Renal cortical epithelial cell (primary cell): ENCODE measurements around the gene ZFP28. TPM values are rescaled to one million over a fixed set of nuclear protein-coding genes. Genes with fewer than 3 reads are reported as not detected.

Experiments used
- DNase-seq: peaks from one replicate; pipeline ENCODE4 v3.0.0-alpha.2; 2011; ENCODE audit warnings: low read depth
- total RNA-seq: library from RNA; depleted of rRNA; stranded (reverse); fragments of >200 nt; gene quantifications from 2 replicates; pipeline ENCODE4 v1.2.3, GENCODE V29; 2014

The ZFP28 gene
- total RNA-seq, result 8.7 and 10.9 TPM in 2 replicates

DNA sequence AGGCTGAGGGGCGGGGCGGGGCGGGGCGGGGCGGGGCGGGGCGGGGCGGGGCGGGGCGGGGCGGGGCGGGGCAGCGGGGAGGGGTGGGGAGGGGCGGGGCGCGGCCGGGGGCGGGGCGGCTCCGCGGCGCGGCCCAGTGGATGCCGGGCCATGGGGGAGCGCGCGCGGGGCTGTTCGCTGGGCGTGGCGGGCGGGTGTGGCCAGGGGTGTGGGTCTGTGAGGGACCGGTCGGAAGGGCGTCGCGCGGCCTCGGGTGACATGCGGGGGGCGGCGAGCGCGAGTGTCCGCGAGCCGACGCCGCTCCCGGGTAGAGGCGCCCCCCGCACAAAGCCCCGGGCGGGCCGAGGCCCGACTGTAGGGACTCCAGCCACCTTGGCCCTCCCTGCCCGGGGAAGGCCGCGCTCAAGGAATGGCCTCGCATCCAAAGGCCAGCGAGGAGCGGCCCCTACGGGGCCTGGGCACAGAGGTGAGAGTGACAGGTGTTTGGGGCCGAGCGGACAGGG, at the start of gene ZFP28:
TSS of gene ZFP28 (plus strand) at position 188 of the 503 bp plus-strand sequence. CDS start at position 259, 71 bp downstream.
- DNase-seq, result peak; percentile 3

- no peak for DNase-seq
Observed at GRCh38 chr19:56491399-56491798, 47.3 kb upstream of the ZFP28 start.

DNA sequence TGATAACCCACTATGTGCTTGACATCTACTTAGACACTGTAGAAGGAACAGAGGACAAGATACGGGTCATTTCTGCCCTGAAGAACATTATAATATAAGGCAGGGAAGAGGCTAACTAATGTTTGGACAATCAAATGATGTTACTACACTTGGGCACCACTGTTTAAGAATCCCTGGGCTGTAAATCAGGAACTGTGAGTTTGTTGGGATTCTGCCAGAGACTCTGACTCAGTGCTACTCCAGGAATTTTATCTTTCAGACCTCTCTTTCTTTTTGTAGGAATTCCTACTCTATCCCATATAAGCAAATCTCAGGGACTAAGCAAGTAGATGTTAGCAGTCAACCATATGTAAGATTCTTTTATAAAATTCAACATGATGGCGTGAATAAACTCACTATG, 34.2 kb upstream of the ZFP28 start:
- DNase-seq, result no peak

- peak; percentile 94 for DNase-seq
Observed at GRCh38 chr19:56507446-56508289, 31.1 kb upstream of the ZFP28 start, which contains the start of gene ZNF471. Gene ZNF471, plus strand, starts transcription at chr19:56507855. Its CDS starts 3,717 bp downstream, at chr19:56511572.

DNA sequence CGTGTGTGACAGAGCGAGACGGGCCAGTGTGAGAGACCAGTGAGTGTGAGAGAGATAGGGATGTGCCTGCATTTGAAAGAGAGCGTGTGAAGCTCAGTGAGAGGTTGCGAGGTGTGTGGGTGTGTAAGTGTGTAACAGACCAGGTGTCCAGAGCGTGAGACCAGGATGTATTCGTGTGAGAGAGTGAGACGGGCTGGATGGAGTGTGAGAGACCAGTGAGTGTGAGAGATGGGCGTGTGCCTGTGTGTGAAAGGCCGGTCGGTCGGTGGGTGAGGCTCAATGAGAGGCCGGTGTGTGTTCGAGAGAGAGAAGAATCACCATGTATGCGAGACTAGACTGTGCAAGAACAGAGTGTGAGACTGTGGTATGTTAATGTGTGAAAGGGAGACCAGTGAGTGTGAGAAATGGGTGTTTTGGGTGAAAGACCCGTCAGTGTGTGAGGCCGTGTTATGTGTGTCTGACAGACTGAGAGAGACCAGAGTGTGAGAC, 30.4 kb upstream of the ZFP28 start:
- DNase-seq, result no peak

DNA sequence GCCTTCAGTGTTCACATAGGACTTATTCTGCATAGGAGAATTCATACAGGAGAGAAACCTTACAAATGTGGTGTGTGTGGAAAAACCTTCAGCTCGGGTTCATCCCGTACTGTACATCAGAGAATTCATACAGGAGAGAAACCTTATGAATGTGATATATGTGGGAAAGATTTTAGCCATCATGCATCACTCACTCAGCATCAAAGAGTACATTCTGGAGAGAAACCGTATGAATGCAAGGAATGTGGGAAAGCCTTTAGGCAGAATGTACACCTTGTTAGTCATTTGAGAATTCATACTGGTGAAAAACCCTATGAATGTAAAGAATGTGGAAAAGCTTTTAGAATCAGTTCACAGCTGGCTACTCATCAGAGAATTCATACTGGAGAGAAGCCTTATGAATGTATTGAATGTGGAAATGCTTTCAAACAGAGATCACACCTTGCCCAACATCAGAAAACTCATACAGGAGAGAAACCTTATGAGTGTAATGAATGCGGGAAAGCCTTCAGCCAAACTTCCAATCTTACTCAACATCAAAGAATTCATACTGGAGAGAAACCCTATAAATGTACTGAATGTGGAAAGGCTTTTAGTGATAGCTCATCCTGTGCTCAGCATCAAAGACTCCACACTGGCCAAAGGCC, 13.4 kb upstream of the ZFP28 start:
- DNase-seq, result no peak

- no peak for DNase-seq
Observed at GRCh38 chr19:56537442-56537841, 1.3 kb upstream of the ZFP28 start.

DNA sequence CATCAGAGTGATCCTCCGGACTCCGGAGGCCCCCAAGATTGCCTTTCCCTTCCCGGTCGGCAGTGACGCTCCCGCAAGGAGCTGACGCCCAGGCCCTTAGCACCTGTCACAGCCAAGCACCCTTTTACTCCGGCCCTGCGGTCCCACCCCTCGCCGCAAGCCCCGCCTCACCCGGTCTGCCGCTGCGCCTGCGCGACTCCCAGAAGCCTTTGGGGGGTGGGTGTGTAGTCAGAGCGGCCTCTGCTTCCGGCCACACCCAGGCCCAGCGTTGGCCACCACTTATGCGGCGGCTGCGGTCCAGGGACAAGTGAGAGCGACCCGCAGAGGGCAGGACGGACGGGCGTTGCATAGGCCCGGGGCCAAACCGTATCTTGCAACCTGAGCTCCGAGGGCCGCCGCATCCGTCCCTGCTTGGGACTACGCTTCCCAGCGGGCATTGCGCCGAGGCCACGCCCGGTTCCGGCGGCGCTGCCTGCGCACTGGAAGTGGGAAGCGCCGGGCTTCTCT, 441 bp upstream of the ZFP28 start:
- DNase-seq, result peak; percentile 79

GRCh38 chr19:56543776-56544175, 5.0 kb downstream of the ZFP28 start:
- no peak for DNase-seq

DNA sequence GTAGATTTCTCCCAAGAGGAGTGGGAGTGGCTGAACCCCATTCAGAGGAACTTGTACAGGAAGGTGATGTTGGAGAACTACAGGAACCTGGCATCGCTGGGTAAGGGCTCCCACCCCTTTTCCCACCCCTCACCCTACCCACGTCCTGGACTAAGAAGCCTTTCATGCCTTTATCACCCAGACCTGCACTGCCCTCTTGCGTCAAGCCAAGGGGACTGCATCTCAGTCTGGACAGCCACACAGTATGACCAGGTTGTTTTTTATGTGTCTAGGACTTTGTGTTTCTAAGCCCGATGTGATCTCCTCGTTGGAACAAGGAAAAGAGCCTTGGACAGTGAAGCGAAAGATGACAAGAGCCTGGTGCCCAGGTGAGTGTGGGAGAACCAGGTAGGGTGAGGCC, 8.8 kb downstream of the ZFP28 start:
- DNase-seq, result no peak

DNA sequence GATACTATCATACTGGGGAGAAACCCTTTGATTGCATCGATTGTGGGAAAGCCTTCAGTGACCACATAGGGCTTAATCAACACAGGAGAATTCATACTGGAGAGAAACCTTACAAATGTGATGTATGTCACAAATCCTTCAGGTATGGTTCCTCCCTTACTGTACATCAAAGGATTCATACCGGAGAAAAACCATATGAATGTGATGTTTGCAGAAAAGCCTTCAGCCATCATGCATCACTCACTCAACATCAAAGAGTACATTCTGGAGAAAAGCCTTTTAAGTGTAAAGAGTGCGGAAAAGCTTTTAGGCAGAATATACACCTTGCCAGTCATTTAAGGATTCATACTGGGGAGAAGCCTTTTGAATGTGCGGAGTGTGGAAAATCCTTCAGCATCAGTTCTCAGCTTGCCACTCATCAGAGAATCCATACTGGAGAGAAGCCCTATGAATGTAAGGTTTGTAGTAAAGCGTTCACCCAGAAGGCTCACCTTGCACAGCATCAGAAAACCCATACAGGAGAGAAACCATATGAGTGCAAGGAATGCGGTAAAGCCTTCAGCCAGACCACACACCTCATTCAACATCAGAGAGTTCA, 15.6 kb downstream of the ZFP28 start:
- no peak for DNase-seq

- DNase-seq, result no peak
Observed at GRCh38 chr19:56562766-56563165, 24.0 kb downstream of the ZFP28 start.

- DNase-seq, result no peak
Observed at GRCh38 chr19:56566904-56567273, 28.1 kb downstream of the ZFP28 start.

- peak; percentile 76 for DNase-seq
Observed at GRCh38 chr19:56567274-56568120, 28.7 kb downstream of the ZFP28 start, which contains the start of gene ZNF470. Gene ZNF470, plus strand, starts transcription at chr19:56567468. Its CDS starts 2,844 bp downstream, at chr19:56570312.

GRCh38 chr19:56572589-56572988, 33.8 kb downstream of the ZFP28 start:
- no peak for DNase-seq

DNA sequence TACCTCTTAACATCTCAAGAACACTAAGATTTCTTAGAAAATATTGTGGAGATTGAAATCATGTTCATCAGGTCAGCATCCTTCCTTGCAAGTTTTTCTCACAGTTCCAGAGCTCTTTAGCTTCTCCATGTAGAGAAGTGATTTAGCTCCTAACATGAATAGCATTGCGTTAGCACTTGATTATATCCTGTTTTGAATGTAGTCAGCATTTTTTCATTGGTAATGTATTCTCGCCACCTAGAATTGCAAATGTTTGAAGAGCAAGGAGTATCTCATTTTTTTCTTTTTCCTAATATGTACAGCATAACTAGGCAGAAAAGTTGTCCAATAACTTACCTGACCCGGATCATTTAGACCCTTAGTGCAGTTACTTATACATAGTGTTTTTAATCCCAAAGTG, 35.2 kb downstream of the ZFP28 start:
- no peak for DNase-seq

GRCh38 chr19:56577719-56578602, 39.2 kb downstream of the ZFP28 start:
- no peak for DNase-seq

- no peak for DNase-seq
Observed at GRCh38 chr19:56594446-56594782, 55.7 kb downstream of the ZFP28 start.

- DNase-seq, result peak; percentile 53
Observed at GRCh38 chr19:56594783-56595547, 56.2 kb downstream of the ZFP28 start, which contains the start of gene ZNF71. Gene ZNF71, plus strand, starts transcription at chr19:56595302. Its CDS starts 6,257 bp downstream, at chr19:56601559.
